DMS153 (cell line): ENCODE data around the gene TAGLN.

Source experiments
- DNase-seq: peaks from one replicate; lab custom pipeline; 2025; lab: John Stamatoyannopoulos, UW

Gene TAGLN

DNA sequence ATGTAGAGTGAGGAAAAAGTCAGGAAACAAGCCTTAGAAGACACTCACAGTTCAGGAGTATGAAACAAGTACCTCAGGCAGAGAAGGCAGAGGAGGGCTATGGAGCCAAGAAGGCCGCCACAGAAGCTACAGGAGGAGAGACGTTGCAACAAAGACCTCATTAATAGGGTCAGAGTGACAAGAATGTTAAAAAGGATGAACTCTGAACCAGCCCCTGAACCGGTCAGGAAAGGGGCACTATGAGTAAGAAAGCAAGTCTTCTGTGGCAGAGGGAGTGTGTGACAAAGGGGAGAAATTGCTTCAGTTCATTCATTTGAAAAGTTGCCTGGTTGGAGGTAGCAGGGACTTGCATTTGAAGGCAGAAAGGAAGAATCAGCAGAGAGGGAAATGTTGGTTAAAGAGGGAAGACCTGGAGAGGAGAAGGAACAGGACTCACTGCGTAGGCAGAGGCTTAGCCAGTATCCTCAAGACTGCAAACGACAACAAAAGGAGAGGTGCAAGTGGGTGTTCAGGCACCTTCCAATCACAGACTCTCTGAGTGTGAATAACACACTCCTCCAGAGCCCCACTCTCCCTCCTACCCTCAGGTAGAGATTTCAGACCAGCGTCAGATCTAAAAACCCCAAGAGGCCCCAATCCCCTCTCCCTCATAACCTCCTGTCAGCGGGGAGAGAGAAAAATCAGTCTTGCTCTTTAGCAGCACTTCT, 15.4 kb downstream of the TAGLN start:
- no peak for DNase-seq

DNA sequence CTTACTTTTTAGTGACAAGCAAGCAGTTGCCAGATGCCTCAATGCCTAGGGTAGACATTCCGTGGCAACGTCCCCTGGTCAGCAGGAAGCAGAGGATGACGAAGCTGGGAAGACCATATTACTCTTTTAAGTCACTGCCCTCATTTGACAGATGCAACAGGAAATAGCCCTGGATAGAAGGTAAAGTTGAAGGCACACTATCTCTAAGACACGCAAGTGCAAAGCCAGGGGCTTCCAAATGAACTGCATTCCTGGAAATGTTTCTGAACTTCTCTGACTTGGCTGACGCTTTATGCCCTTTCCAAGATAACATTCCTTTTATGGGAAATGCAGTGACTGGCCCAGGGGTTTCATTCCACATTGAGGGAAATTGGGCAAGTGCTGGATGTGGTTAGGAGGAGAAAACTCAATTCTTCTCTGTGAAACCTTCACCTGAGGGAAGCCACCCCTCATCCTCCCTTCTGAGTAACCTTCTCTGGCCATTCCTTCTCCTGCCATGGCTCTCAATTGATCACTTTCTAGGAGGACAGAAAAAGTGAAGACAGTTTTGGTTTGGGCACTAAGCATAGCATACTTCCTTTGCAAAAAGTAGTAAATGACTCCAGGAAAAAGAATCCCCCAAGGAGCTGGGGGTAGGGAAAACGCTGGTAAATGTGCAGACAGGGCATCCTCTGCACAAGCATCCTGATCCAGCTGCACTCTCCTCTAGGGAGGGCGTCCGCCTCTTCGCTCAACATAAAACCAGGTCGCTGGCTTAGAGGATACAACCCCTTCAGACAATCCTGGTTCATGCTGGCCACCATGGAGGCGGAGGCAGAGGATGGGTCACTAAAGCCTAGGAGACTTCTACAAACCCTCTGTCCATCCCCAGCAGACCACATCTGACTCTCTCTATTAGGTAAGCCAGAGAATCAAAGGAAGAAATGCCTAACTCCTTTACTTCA, 18.2 kb downstream of the TAGLN start:
- no peak for DNase-seq

DNA sequence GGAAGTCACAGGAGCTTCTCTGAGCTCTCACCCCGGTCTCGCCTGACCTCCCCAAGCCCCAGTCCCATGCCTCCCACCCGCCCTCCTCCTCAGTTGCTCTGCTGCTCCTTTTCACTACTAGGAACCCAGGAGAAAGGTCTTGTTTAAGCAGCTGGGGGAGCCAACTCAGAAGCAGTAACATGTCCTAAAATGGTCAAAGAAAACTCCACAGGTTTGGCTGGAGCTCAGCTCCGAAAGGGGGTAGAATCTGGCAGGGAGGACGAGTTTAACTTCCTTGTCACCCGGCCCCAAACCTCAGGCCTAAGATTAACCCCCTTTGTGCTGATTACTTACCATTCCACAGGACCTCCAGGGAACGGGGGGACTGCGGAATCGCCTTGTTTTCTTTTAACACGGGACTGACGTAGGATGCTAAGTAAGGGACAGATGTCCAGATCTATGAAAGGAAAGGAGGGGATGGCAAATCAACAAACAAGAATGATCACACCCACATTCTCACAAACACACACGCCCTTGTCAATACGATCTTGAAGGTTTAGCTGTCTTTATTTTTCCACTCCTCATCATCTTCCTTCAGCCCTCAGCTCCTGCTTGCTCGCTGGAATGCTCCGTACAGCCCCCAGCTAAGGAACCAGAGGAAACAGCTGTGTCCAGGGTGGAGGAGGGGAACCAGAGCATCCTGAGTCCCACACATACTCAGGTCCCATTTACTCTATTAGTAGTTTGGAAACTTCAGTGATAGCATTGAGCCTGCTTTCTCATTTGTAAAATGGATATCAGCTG, 19.2 kb downstream of the TAGLN start:
- no peak for DNase-seq

DNA sequence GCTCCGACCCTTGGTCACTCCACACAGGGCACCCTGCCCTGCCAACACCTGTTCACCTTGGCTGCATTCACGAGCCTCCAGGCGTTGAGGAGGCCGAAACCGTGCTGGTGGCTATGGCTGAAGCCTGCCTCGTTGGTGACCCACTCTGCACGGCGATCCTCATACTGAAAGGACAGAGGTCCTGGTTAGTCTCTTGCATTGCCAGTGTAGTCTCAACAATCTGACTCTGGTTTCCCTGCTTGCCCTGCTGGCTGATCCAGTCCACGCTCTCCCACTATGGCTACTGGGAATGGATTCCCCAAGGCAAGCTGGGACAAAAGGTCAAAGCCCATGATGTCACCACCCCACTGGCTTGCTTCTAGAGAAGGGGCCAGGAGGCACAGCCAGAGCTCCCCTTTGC, 19.8 kb downstream of the TAGLN start:
- no peak for DNase-seq

DNA sequence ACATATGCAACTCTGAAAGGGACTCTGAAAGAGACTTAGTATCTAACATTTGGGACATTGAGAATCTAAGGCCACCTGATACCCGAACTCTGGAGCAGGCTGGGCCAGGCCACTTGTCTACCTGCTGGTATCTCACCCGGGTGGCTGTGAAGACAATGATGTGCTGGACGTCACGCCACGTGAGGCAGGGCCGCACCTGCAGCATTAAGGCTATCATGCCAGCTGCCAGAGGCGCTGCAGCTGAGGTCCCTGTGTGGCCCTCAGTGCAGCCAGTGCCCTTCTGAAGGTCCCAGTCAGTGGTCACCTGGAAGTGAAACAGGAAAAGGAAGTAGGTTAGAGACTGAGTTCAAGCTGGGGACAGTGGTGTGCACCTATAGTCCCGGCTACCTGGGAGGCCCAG, 20.3 kb downstream of the TAGLN start:
- DNase-seq = no peak

DNA sequence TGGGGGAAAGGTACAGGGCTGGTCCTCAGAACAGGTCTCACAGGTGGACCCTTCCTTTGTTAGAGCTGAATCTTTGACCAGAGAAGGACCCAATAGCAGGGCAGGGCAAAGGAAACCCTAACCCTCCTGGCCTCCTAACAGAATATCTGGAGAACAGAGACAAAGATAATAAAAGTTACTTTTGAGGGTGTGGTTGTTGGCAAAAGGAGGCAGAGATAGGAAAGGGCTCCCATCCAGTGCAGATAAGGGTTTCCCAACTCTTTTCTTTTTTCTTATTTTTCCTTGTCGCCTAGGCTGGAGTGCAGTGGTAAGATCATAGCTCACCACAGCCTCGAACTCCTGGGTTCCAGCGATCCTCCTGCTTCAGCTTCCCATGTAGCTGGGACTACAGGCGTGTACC, 20.8 kb downstream of the TAGLN start:
- DNase-seq = no peak

DNA sequence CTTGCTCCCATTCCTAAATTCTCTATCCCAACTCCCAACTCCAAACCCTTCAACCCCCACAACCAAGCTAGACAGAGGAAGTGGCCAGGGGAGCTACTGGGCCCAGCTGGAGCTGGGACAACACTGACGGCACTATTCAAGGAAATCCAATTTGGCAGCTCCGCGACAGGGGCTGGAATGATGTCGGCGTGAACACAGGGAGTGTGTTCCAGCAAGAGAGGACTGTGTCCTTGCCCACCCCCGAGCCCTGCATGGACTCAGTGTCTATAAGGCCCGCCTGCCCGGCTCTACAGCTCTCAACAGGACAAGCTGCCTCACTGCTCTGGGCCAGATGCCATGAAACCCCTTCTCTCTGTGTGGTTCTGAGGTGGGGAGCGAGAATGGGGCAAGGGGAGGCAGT, 21.4 kb downstream of the TAGLN start:
- no peak for DNase-seq

DNA sequence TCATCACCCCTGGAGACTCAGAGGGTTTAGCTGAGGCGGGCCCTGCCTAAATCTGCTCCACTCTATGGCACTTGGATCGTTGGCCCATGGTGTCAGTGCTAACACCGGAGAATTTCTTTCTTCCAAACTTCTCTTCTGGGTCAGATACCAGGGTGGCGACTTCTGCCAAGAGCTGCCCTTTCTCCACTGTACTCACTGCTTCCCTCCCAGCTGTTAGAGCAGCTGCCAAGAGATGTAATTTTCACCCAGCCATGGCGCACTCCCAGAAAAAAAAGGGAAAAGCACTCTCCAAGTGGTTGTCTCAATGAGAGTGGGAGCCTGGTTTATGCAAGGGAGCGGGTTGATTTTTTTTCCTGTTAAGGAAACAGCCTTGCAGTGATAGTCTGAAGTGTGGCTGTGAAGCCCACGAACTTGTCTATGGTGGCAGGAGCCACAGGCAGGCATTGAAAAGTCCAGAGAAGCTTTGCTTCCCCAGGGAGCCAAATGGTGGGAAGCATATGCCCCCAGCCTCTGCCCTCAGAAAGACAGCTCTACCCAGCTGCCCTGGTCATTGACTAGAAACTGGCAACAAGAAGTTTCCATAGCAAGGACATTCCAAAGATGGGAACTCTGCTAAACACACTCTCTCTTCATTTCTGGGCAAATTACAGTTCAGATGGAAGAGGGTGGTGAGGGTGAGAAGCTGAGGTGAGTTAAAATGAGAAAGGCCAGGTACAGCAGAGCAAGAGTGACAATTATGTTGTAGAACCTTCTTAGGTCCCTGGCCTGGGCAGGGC, 22.0 kb downstream of the TAGLN start:
- no peak for DNase-seq

DNA sequence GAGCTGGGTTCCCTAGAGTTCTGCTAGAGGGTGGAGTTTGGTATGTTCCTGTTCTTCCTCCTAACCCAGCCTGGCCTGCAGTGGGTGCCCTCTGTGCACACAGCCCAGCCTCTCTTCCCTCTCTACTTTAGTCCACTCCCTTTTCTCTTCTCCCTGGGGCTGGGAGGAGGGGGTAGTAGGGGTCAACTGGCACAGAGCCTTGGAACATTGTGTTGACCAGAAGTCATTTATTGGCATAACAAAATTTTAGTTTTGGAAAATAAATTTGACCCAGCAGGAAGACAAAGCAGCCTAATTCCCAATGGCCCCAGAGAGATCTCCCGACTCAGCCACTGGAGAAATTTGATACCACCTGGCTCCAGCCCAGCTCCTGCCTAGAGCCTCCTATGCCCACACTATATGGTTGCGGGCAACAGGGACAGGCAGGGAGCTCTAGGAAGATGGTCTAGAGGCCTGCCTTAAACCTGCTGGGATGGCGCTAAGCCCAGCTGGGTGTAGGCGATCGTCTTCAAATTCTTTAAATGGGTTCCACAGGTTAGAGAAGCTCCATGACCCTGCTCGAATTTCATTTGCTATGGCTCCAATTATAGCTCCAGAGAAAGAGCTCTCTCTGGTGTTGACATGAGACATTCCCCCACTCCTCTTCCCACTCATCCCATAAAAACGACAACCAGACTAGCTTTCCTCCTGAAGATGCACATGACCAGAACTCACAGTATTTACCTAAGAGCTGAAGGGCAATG, 22.8 kb downstream of the TAGLN start:
- DNase-seq = peak; percentile 43

DNA sequence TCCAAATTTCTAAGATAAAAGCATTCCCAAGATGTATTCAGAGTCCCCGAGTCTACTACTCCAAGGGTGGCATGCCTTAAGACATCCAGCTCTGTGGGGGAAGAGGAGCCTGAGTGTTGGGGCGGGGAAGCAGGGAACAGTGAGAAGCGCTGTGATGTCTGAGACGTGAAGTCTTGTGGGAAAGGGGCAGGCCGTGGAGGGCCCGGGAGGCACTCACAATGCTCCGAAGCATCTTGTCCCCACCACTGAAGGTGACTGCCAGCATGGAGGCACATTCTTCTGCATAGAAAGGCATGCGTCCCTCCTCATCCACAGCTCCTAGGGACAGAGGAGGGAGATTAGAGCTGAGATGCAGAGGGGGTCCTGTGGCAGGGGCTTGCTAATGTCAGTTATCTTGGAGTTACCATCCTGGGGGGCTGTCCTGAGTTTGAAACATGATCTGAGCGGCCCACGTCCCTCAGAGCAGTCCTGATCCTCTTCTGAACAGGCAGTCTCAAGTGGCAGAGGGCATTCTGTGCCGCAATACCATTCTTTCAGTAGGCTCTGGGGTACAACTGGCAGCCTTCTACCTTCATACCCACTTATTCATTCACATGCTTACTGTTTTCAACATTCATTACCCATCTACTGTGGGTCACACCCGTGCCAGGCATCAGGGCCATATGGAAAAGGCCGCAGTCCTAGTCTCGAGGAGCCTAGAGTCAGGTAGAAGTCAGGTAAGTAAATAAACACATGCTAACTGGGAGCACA, 24.0 kb downstream of the TAGLN start:
- DNase-seq = no peak

DNA sequence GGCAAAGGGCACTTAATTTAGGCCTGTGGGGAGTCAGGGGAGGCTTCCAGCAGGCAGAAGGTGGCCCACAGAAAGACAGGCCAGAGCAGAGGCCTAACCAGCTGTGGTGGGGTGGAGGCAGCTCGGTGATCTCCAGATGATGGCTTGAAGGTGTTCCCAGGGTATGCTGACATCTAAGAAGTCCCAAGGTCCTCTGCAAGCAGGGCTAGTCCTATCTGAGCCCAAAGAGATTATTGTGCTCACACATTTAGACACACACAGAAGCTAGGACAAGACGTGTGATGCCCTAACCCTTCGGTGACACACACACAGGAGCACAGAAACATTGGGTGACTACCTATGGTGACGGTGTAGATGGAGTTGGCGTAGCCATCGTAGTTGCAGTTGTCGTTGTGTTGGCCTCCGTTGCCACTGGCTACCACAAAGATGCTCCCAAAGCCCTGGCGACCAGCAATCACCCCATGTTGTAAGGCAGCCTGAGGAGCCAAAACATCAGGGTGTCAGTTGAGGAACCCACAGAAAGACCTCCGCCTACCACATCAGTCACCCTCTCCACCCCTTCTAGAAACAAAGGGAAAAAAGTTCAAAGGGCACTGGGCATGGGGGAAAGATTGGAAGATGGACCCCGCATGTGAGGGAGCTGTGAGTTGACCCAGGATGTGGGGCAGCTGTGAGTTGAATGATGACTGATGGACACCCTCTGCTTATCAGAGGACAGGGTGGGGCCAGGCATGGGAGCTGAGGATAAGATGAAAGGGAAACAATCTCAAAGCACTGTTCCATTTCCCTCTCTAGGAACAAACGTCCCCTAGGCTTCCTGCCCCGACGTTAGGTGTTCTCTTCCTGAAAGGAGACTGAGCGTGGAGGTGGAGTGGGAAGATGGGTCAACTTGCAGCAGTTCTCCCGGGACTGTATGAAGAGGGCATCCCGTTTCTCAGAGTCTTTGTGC, 24.8 kb downstream of the TAGLN start:
- DNase-seq = no peak

DNA sequence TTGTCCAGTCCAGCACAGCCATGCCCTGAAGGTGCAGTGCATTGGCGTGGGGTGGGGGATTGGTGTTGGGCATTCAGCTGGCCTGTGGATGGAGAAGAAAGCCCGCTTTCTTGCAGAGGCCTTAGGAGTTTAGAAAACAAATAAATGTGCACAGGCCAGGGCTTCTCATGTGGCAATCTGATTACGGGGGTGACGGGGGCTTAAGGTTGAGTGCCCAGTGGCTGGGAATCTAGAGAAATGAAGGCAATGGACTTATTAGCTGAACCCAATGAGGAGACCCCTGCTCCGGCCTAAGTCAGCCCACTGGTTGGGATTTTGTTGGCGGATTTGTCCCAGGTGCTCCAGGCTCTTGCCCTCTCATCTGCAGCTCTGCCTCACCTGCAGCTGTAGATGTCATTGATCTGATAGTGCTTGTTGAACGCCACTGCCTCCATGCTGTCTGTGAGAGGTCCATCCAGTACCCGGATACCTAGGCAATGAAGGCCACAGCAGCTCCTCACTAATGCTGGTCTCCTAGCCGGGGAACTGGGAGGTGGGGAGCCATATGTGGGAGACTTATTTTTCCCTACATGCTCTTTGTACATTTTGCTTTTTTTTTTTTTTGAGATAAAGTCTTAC, 26.5 kb downstream of the TAGLN start:
- DNase-seq = no peak

DNA sequence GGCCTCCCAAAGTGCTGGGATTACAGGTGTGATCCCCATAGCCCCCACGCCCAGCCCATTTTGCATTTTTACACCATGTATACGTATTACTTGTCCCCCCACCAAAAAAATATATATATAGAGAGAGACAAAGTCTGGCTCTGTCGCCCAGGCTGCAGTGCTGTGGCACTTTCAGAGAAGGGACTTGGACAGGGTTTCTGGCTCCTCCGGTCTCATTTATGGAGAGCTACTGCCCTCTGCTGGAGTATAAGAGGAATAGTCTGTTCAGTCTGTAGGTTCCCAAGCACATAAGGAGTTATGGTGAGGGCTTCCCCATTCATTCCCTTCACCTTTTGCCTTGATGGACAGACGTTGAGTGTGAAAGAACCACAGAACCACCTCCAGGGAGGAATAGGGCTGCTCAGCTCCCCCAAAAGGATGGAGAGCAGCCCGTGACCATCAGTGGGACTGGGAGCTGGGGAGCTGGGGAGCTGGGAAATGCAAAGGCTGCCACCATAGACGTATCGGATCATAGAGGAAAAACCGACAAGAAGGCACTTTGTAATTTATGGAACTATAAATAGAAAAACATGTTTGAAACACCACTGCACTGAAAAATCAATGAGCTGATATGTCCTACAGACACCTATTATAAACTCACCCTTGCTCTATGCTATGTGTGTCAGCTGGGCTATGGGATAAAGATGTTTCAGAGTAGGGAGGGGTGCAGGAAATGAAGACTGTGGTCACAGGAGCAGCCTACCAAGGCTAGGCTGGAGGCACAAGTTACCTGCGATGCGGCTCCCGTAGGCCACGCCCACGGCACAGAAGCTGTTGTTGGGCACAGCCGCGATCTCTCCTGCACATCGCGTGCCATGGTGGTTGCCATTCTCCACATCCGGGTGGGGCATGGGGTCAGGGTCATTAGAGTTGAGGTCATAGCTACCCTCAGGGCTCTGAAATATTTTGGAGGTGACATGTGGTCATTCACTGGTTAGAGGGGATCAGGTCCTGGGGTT, 27.5 kb downstream of the TAGLN start:
- peak; percentile 59 for DNase-seq

DNA sequence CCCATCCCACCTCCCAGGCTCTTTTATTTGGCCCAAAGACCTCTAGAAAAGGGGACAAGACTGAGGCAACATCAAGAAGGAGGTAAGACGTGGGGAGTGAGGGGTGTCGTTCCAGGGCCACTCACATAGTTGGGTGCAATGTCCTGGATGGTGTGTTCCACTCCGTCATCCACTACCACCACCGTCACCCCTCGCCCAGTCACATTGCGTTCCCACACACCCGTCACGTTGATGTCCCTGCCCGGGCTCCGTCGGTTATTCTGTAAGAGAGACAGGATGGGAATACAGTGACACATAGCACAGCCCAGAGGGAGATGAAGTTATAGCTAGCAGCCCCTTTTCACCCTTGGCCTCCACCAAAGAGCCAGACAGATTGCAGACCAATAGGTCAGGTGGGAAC, 28.9 kb downstream of the TAGLN start:
- no peak for DNase-seq

DNA sequence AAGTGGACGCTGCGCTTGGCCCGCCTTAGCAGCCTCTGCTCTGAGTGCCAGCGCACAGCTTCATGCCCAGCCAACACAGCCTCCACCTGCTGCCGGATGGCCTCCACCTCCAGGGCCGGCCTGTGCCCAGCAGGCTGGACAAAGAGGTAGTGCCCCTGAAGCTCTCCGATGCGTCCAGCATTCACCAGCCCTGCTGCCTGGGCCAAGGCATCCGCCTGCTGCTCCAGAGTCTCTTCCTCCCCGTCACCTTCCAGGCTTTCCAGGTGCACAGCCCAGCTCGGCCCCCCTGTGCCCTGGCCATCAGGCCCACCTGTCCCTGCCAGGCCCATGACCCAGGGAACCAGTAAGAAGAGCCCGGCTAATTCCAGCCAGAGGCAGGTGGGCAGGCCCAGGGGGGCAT, 30.2 kb downstream of the TAGLN start:
- DNase-seq = no peak

DNA sequence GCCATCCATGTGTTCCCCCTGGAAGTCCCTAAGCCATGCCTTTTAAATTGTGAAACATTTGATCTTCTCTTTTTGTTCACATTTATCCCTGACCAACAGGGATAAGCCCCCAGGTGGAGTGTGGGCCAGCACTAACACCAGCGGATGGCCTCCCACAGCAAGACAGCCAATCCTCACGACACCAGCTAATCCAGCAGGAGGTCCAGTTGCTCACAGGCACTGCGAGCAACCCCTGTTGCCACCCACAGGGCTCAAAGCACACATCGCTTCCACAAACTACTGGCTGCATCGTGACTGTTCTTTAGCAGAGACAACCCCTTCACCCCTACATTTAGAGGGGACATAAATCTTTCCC, 30.7 kb downstream of the TAGLN start:
- DNase-seq = no peak

DNA sequence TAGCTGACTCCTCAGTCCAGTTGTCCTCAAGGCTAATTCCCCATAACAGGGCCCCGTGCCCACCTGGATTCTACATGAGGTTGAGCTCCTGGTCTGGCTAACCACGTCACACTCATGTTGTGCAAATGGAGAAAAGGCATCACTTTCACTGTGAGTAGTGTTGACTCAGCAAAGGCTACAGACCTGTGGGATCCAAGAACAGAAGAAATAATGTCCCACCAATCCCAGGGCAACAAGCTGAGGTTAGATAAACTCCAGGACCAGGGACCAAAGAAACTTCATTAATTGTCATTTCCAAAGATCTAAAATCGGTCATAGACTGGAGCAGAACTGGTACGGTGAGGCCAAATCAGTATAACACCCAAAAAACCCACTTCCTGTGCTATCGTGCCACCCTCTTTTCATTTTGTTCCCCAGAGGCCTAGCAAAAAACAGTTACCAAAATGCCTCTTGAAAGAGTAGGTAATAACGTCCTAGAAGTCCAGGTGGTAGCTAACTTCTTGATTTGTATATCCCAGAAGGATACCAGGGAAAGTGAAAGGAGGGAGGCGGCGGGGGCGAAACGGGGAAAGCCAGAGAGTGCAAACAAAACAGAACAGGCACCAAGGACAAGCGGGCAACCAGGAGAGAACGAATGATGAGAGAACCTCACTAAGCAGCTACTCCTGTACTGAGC, 31.3 kb downstream of the TAGLN start:
- DNase-seq = no peak
